Heart left ventricle (tissue), 16 donors: ENCODE measurements around the gene CD33. TPM values are rescaled to one million over a fixed set of nuclear protein-coding genes. Genes with fewer than 3 reads are reported as not detected.
A peak's percentile ranks its signal among the peaks of the same experiment; 100 is the strongest.

Source experiments
- ATAC-seq, 4 donors: fragments of 200-7000 bp; cut with Tn5 transposase; one replicate each; pipeline ENCODE4 v1.9.1; 2020 to 2022; ENCODE audit warnings: moderate library complexity in 4 of 4, mild to moderate bottlenecking in 3 of 4, moderate number of reproducible peaks in 1 of 4
- DNase-seq, 5 donors: peaks; one replicate each; pipeline ENCODE4 v3.0.0-alpha.2; 2020
- H3K27ac ChIP-seq, 12 donors: fragments of 200-600 bp; sonication (generic) in 4 of 12; one replicate each; pipeline versions ENCODE4 v1.5.0 to v1.8.0; 2016 to 2022; ENCODE audit warnings: mild to moderate bottlenecking in 2 of 12
- H3K27me3 ChIP-seq, 9 donors: fragments of 200-600 bp; sonication (generic) in 2 of 9; one replicate each; pipeline versions ENCODE4 v1.5.1 to v1.8.0; 2016 to 2022; ENCODE audit warnings: mild to moderate bottlenecking in 3 of 9
- H3K36me3 ChIP-seq, 9 donors: fragments of 200-600 bp; sonication (generic) in 2 of 9; one replicate each; pipeline versions ENCODE4 v1.5.0 to v1.8.0; 2018 to 2022; ENCODE audit warnings: mild to moderate bottlenecking in 2 of 9
- H3K4me1 ChIP-seq, 12 donors: fragments of 200-600 bp; sonication (generic) in 4 of 12; one replicate each; pipeline versions ENCODE4 v1.5.0 to v1.8.0; 2016 to 2022; ENCODE audit warnings: mild to moderate bottlenecking in 3 of 12
- H3K4me3 ChIP-seq, 12 donors: fragments of 200-600 bp; sonication (generic) in 4 of 12; one replicate each; pipeline versions ENCODE4 v1.5.0 to v1.8.0; 2017 to 2022; ENCODE audit warnings: mild to moderate bottlenecking in 9 of 12, moderate library complexity in 4 of 12
- H3K9me3 ChIP-seq, 12 donors: fragments of 200-600 bp; sonication (generic) in 4 of 12; one replicate each; pipeline versions ENCODE4 v1.5.0 to v1.8.0; 2016 to 2022; ENCODE audit warnings: mild to moderate bottlenecking in 1 of 12
- CTCF ChIP-seq, 12 donors: fragments of 200-600 bp; sonication (generic) in 4 of 12; IDR thresholded peaks; one replicate each; pipeline versions ENCODE4 v1.5.0 to v1.8.0; 2018 to 2022; ENCODE audit warnings: antibody characterized with exemption in 12 of 12, mild to moderate bottlenecking in 5 of 12
- POLR2A ChIP-seq, 2 donors: fragments of 450-650 bp; IDR thresholded peaks; one replicate each; pipeline ENCODE4 v1.6.1; 2017; ENCODE audit warnings: antibody characterized with exemption in 2 of 2, mild to moderate bottlenecking in 2 of 2, moderate library complexity in 2 of 2
- WGBS, 4 donors: extraction: QIAGEN DNeasy Blood & Tissue Kit in 2 of 4; methylation state at CpG; one replicate each; pipeline versions ENCODE4 v1.1.5 to v1.1.7; 2013 to 2018; 5-methylcytosine and 5-hydroxymethylcytosine counted together
- intact Hi-C, 10 donors: fragments of 100-400 bp; cut with DNase I; formaldehyde crosslinking; loops; one replicate each; pipeline versions ENCODE4 v1.11.1 to v1.14.2; 2022
- polyA plus RNA-seq, 2 donors: library from polyadenylated mRNA; stranded (reverse); fragments of 200-250 nt; gene quantifications; one replicate each; pipeline ENCODE4 v1.2.3, GENCODE V29; 2013
- total RNA-seq, 9 donors: library from RNA; depleted of rRNA in 2 of 9; stranded (reverse); fragments of >200 nt in 2 of 9; fragmentation: NEBNext Ultra II Directional in 3 of 9; extraction: Animal tissue kit (Norgen Biotek cat#: 25700) in 3 of 9; gene quantifications; one replicate each; pipeline versions ENCODE4 v1.1.0 to v1.2.4, GENCODE V29; 2016 to 2023
- donor health status: ischemic (EF 13 %, LVEDD 7.1; RV severe dilation, severe dysfunction).
- donor health status: healthy with polysubstance abuse.
- donor health status: DM: no; HTN: yes; CAD: no.
- donor health status: DM: no; HTN: no; CAD: no.
- donor health status: ischemic (EF 25% LVEDD 6.9; RV normal size, moderate dysfunction).
- donor health status: ischemic (EF 25% LVEDD 5.7; RV mildly dilated, moderate dysfunction).
- donor health status: healthy.
- donor health status: DM: yes; HTN: yes; CAD: no.
- donor health status: ischemic (EF 35%, LVEDD 5.7; RV mildly dilated, moderate dysfunction).
- donor health status: nonischemic (EF 11% LVEDD 7.7; RV severe dilation, severe dysfunction).
- donor health status: DM: yes; HTN: yes; CAD: no.
- donor health status: PGD.
- donor health status: ischemic (EF 29% LVEDD 5.4; RV normal size, mild dysfunction).
- donor health status: nonischemic (EF 23%, LVEDD 6.1; RV moderate dilation, normal function).

Gene CD33
- total and polyA plus RNA-seq, 11 donors: 1.1 to 46.6 (median 2.9) TPM

DNA sequence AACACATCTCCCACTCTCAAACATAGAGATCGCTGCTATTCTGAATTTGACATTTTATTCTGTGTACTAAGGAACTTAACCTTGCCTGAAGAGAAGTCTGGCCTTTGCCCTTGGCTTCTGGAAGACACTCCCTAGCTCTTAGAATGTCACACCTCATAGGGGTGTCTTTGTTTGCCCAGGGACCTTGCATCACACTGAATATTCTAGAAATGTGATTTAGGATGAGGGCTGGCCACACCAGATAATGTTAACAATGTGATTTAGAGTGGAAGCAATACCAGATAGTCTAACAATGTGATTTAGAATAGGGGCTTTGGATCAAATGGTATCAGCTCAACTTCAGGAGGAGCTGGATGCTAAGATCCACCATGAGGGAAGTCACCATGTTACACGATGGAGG is 32.6 kb downstream of the CD33 start:
- Histone ChIP-seq H3K36me3 (no peaks in the 10 kb centered on the region), H3K4me1 (peaks cover 0 to 31% (median 0%) of the 10 kb centered on the region in 12 donors), H3K27ac (no peak overlapping the region), H3K27me3 (peaks cover 0 to 18% (median 2%) of the 10 kb centered on the region in 9 donors), H3K4me3 (no peak overlapping the region), H3K9me3 (no peaks in the 10 kb centered on the region)
- intact Hi-C loops: loop anchor here in 1 of 10 donors (10.0 kb wide), 1 partner anchor 103 kb away; no protein-coding TSS in a partner anchor
- 72 to 87% (median 75%) methylated on average over 2 of the region's 2 CpGs for WGBS, 4 donors
- ATAC-seq: no peak
- no peak for DNase-seq
- no peak for TF ChIP-seq CTCF (IDR thresholded peaks at IDR 0.05)
- TF ChIP-seq POLR2A (IDR thresholded peaks at IDR 0.05): no peak

DNA sequence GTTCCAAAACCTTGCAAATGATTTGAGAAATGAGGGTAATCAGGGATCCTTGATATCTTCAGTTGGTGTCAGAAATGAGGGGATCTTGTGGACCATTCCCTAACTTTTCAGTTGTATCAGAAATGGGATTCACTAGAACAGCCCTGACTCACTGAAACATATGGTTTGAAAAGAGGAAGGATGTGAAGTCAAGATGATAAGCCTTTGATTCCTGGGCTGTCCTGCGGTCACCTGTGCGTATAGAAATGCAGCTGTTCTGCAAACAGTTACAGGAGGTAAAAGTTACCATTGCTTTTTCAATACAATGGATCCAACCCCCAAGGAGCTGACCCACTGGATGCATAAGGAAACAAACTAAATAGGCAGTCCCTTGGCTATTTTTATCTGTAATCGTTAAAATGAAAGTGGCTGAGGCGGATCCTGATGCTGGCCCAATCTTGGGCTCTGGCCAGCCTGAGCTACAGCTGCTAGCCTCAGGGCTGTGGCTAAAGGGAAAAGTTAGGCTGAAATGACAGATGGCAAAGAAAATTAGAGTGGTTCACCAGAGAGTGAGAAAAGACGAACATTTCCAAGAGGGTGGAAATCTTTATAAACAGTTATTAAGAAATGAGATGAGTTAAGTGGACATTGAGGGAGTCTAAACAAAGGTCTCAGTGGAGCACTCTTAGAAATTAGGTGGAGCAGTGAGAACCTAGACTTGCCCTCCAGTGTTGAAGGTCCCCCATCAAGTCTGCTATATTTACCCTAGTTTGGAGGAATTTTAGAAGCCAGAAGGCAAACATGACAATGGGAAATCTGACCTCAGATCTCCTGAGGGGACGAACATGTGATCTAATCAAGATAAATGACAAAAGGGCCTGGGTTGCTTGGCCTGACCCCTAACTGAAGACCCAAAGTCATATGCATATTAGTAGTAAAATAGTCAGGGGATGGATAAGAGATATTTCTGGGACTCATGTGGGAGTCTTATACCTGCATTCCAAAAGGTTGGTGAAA is 33.6 kb downstream of the CD33 start:
- intact Hi-C loops: loop anchor here in 2 of 10 donors (2.0 to 10.0 kb wide), 2 partner anchors 100 to 104 kb away; no protein-coding TSS in a partner anchor

GRCh38 chr19:51259348-51260245 is 34.7 kb downstream of the CD33 start:
- intact Hi-C loops: loop anchor here in 2 of 10 donors (2.0 to 10.0 kb wide), 2 partner anchors 101 to 105 kb away; no protein-coding TSS in a partner anchor
- Histone ChIP-seq H3K4me1 (peaks cover 0 to 14% (median 0%) of the 10 kb centered on the region in 12 donors), H3K36me3 (no peaks in the 10 kb centered on the region), H3K27ac (no peak overlapping the region), H3K9me3 (no peaks in the 10 kb centered on the region), H3K27me3 (peaks cover 0 to 27% (median 5%) of the 10 kb centered on the region in 9 donors), H3K4me3 (no peak overlapping the region)
- no peak for TF ChIP-seq POLR2A (IDR thresholded peaks at IDR 0.05)
- TF ChIP-seq CTCF (IDR thresholded peaks at IDR 0.05): peak; percentile 25 to 63 (median 52)
- WGBS, 4 donors: 26 to 34% (median 29%) methylated on average over 5 of the region's 5 CpGs
- DNase-seq (peak in 2 of 5 donors; percentile 12 to 25), ATAC-seq (peak in 1 of 4 donors; percentile 55)

More for the DNA sequence above, 33.6 kb downstream of the CD33 start:
- H3K27ac ChIP-seq: peak overlapping the region in 1 of 12 donors; percentile 35
- no peaks in the 10 kb centered on the region for H3K36me3 ChIP-seq
- TF ChIP-seq POLR2A (IDR thresholded peaks at IDR 0.05) (no peak), CTCF (IDR thresholded peaks at IDR 0.05) (no peak)
- H3K4me3 ChIP-seq: no peak overlapping the region
- peaks cover 0 to 22% (median 0%) of the 10 kb centered on the region in 12 donors for H3K4me1 ChIP-seq
- DNase-seq (no peak), ATAC-seq (no peak)
- H3K9me3 ChIP-seq: no peaks in the 10 kb centered on the region
- H3K27me3 ChIP-seq: peaks cover 0 to 27% (median 6%) of the 10 kb centered on the region in 9 donors
- WGBS, 4 donors: 45 to 50% (median 46%) methylated on average over 6 of the region's 6 CpGs
